ENCODE data around the gene PDCD5. TPM values are rescaled to one million over a fixed set of nuclear protein-coding genes. Genes with fewer than 3 reads are reported as not detected.
"Not testable (repeated sequence)": the region's sequence is repeated elsewhere in the genome, so short reads cannot be mapped to it uniquely, and the experiment has no call there.

Gene PDCD5, protein sequence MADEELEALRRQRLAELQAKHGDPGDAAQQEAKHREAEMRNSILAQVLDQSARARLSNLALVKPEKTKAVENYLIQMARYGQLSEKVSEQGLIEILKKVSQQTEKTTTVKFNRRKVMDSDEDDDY
- 154 TPM for polyA plus RNA-seq (2013, experiment 1 of 2; ENCODE audit: insufficient read length)
- 144 TPM for polyA plus RNA-seq (2013, experiment 2 of 2; ENCODE audit: insufficient read length)

DNA sequence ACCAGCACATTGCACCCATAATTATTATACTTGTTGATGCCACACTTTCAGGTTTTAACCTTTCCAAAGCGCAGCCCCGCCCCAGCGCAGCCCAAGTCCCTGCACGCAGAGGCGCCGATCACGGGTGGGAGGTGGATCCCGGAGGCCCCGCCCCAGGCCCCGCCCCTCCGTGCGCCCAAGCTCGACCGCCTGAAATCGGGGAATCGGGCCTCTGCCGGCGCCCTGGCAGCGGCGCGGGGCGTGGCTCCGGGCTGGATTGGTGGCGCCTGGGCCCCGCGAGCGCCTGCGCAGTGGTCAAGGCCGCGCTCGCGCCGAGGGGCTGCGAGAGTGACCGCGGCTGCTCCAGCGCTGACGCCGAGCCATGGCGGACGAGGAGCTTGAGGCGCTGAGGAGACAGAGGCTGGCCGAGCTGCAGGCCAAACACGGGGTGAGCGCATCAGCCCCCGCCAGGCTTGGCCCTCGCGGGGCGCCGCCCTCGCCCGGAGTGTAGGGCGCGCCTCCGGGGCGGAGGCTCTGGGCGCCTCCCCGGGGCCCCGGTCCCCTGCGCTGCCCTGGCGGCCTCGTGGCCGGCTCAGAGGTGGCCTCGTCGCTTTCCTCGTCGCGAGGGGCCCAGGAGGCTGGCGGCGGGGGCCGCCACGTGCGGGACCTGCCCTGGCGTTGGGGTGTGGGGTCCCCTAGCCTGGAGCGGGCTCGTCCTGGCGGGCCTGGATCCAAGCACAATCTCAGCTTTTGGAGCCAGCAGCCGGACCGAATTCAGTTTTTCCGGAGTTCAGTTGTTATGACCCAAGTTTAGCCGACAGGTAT lies at the start of gene PDCD5:
TSS of gene PDCD5 (plus strand) at position 290 of the 804 bp plus-strand sequence. CDS start at position 362, 72 bp downstream.
- peak; percentile 93 for DNase-seq

DNA sequence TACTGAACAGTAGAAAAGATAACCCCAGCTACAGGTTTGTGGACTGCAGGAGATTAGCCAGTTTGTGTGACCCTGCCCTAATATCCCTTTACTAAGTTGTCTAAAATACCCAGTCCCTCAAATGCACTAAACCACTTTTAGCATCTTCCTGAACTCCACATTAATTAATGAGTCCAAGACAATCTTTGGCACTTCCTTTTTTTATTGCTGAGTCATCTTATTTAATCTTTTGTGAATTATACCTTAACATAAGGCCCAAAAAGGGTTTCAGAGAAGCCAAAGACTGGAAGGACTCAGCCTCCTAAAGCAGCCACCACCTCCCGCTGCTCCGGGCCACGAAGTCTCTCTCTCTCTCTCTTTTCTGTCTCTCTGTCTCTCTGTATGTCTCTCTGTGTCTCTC lies 48.8 kb upstream of the PDCD5 start:
- no peak for DNase-seq

DNA sequence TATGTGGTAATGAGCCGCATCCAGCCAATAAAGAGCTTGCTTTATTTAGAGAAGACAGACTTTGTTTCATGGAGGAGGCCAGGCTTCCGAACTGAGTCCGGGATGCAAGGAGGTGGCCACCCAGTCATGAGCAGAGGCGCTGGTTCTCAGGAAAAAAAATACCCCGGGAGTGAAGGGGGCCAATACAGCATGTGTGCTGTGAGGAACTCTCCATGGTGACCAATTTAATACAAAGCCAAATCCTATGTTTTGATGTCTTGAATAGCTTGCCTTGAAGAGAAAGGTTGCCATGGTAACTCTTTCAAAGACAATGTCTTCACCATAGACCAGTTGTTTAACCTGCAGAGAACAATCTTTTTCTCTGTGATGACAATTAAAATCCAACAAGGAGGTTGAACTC lies 43.4 kb upstream of the PDCD5 start:
- DNase-seq: no peak

DNA sequence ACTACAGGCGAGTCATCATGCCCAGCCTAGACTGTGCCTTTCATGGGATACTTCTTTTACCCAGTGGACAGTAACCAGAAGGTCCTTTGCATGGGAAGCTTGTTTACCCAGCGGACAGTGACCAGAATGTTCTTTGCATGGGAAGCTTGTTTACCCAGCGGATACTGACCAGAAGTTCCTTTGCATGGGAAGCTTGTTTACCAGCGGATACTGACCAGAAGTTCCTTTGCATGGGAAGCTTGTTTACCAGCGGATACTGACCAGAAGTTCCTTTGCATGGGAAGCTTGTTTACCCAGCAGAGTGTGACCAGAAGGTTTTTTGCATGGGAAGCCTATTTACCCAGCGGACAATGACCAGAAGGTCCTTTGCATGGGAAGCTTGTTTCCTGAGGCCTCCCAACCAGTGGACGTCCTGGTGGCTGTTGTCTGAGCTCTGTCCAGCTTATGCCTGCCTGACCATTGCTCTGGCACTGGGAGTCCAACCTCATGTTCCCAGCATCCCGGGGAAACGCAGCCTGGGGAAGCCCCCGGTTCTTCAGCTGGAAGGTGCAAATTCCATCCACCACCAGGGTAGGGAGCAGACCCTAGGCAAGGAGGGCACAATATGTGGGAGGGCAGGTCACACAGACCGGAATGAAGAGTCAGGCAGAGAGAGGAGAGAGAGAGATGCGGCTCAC lies 41.6 kb upstream of the PDCD5 start:
- DNase-seq: no peak

DNA sequence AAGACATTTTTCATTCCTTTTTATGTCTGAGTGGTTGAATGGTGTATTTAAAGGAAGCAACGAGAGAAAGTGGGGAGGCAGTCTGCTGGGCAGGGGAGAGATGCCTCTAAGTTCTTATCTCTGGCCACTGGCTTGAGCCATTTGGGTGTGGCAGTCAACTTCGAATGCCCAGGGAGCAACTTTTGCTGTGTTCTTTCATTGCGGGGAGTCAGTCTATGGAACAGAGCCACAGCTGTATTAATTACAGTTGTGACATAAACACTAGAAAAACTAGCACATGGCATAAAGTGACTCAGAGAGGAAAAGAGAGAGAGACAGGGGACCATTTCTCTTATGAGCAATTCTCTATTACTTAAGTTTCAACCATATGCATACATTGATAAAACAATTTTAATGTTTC lies 40.4 kb upstream of the PDCD5 start:
- DNase-seq: no peak

DNA sequence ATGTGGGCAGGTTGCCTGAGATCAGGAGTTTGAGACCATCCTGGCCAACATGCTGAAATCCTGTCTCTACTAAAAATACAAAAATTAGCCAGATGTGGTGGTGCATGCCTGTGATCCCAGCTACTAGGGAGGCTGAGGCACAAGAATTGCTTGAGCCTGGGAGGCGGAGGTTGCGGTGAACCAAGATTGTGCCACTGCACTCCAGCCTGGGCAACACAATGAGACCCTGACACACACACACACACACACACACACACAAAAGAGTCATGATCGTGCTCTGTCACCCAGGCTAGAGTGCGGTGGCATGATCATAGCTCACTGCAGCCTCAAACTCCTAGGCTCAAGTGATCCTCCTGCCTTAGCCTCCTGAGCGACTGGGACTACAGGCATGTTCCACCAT lies 39.6 kb upstream of the PDCD5 start:
- not testable (repeated sequence) for DNase-seq

DNA sequence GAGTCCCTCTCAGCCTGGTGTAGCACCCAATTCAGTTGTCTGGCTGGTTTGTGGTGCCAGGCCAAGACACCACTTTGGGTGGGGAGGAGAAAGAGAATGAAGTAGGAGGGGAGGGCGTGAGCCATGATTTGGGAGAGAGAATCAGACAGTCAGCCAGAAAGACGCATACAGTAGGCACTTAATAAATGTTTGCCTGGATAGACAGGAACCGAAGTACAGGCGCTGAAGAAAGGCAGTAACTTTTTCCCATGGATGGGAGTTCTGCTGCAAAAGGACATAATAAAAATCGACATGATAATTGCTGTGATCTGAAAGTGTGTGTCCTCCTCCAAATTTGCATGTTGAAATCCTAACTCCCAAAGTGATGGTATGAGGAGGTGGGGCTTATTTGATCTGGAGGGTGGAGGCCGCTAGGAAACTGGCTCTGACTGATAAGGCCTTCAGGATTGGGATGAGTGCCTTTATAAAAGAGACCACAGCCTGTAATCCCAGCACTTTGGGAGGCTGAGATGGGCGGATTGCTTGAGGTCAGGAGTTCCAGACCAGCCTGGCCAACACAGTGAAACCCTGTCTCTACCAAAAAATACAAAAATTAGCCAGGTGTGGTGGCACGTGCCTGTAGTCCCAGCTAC lies 38.4 kb upstream of the PDCD5 start:
- DNase-seq: no peak

DNA sequence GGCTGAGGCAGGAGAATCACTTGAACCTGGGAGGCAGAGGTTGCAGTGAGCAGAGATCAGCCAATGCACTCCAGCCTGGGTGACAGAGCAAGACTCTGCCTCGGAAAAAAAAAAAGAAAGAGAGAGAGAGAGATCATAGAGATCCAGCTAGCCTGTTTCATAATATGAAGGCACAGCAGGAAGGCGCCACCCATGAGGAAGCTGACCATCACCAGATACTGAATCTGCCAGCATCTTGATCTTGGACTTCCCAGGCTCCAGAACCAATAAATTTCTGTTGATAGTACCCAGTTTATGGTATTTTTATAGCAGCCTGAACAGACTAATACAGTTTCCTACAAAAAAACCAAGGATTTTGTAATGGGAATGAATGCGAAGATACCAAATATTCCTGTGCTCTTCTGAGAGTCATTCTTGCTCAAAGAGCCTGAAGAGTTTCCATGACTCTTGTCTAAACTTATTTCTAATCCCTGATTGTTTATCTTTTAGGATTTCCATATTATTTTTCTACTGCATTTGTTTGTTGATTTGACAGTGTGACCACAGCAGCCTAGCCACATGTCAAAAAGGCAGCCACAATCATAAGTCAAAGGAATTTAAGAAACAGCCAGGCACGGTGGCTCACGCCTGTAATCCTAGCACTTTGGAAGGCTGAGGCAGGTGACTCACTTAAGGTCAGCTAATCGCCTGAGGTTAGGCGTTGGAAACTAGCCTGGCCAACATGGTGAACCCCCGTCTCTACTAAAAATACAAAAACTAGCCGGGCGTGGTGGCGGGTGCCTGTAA lies 37.7 kb upstream of the PDCD5 start:
- DNase-seq: no peak

DNA sequence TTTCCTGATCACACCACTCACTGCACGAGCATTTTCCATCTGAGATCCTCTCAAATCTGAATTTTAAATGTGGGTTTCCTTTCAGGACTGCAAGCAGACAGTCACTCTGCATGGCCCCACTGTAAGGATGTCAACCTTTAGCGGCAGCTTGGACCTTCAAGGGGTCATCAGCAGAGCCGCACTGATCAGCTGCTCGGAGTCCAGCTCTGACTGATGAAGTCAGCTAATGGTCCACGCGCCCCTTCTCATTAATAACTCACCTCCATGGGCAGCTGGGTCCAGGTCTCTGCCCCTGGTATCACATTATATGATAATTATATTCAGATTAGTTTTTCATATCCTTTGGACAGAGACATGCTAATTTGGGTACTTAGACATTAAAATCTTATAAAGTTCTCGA lies 36.1 kb upstream of the PDCD5 start:
- DNase-seq: no peak

DNA sequence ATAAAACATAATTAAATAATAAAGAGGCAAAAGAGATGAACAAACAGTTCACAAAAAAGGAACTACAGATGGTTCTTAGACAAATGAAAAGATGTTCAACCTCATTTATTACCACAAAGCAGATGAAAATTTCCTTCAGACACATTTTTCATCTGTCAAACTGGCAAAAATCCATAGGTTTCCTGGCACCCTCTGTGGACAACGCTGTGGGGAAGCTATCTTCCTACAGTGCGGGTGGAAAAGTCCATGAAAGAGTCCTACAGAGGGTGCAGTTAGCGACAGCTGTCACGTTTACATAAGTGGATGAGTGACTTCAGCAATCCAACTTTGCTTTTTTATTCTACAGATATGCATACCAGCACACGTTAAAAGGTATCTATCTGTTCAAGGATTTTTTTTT lies 30.3 kb upstream of the PDCD5 start:
- no peak for DNase-seq

DNA sequence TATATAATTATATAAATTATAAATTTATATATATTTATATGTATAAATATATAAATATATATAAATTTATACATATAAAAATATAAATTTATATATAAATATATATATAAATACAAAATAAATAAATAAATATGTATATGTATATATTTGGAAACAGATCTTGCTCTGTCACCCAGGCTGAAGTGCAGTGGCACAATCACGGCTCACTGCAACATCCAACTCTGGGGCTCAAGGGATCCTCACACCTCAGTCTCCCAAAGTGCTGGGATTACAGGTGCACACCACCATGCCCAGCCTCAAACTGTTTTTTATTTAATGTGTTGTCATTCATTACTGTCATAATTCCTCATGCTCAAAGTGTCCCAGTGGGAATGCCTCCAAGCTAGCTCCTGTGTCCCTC lies 25.2 kb upstream of the PDCD5 start:
- no peak for DNase-seq

DNA sequence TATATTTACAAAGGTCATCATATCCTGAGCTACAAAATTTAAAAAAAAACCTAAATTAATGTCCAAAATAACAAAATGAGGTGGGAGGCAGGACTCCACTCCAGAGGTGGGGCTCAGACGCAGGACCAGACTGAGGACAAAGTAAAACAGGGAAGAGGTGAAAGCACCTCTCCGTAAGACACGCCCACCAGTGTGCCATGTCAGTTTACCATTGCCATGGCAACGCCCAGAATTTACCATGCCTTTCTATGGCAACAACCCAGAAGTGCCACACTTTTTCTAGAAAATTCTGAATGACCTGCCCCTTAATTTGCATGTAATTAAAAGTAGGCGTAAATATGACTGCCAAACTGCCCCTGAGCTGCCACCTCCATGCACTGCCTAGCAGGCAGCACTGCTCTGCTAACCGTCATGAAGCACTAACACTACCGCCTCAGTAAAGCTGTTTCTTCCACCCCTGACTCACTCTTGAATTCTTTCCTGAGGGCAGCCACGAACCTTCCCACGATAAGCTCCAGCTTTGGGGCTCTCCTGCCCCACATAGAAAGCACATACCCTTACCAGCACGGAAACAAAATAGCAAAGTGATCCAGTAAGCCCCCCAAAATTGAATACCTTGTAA lies 22.3 kb upstream of the PDCD5 start:
- DNase-seq: no peak

DNA sequence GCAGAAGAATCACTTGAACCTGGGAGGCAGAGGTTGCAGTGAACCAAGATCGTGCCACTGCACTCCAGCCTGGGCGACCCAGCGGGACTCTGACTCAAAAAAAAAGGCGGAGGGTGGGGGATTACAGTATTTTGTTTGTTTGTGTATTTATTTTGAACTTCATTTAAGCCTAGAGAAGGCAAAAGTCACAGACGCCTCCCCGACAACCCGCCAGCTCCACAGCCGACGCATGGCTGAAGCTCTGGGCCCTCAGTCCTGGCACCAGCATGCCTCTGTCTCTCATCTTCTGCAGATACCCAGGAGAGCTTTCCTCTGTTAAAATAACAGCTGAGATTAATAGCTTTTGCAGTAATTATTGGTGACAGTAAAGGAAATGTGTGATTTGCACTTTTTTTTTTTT lies 17.2 kb upstream of the PDCD5 start:
- DNase-seq: no peak

DNA sequence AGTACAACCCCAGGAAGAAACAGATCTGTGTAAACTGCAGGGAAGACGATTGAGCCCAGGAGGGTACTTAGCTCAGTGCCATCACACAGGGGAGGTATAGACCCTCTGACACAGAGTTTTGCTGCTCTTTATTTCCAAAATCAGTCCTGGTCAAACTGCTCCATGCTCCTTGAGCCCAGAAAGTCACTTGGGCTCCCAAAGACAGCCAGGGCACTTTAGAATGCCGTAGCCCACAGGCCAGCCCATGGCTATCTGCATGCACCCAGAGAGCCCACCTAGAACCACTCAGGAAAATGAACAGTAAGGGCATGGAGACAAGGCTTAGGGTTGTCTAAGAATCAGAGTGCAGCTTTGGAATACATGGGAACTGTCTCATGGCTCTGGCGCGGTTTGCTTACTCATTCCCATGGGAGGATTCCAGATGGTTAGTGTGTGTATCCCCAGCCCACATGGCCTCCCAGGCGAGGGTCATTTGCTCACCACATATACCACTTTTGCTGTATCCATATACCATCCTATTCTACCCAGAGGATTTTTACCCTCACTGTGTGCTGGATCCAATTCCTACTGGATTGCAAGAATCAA lies 14.7 kb upstream of the PDCD5 start:
- peak; percentile 48 for DNase-seq

DNA sequence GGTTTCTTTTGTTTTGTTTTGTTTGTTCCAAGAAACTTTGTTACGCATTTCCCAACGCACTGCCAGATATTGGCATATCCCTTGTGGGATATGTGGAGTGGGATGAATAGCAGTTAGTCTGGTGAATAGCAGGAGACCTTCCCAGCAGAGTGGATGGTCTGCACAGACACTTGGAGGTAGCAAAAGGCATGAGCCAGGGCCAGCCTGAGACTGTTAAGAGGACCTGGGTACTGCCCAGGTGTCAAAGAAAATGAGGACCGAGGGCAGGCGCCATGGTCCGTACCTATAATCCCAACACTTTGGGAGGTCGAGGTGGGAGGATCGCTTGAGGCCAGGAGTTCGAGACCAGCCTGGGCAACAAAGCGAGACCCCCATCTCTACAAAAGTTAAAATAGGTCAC lies 13.5 kb upstream of the PDCD5 start:
- no peak for DNase-seq

DNA sequence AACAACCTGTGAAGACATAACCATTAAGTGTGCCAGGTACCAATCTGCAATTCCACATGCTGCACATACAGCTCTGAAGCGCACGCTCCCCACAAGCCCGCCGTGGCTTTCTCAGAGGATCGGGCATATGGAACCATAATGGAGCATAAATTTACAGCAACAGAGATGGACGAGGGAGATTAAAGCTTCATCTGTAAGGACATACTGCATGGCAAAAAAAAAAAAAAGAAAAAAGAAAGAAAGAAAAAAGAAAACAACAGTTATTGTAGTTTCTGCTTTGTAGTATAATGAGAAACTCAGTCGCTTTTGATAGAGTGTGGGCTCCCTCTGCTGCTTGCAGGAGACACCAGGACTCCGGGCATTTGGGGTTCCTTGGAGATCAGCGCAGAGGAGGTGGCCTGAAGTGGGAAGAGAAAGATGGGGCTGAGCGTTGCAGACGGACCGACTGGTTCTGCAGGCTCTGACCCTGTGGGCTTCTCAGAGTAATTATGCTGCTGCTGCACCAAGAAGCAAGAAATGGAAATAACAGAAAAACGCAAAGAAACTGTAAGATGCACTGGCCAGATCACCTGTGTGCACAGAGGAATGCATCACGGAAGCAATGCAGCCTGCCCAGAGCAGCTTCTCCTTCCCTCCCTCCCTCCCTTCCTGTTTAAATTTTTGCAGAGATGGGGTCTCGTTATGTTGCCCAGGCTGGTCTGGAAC lies 10.8 kb upstream of the PDCD5 start:
- peak; percentile 45 for DNase-seq

DNA sequence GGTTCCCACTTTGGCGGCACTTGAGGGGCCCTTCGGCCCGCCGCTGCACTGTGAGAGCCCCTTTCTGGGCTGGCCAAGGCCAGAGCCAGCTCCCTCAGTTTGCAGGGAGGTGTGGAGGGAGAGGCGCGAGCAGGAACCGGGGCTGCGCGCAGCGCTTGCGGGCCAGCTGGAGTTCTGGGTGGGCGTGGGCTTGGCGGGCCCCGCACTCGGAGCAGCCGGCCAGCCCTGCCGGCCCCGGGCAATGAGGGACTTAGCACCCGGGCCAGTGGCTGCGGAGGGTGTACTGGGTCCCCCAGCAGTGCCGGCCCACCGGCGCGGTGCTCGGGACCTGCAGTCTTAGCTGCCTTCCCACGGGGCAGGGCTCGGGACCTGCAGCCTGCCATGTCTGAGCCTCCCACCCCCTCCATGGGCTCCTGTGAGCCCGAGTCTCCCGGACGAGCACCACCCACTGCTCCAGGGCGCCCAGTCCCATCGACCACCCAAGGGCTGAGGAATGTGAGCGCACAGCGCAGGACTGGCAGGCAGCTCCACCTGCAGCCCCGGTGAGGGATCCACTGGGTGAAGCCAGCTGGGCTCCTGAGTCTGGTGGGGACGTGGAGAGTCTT lies 9.4 kb upstream of the PDCD5 start:
- DNase-seq: not testable (repeated sequence)

DNA sequence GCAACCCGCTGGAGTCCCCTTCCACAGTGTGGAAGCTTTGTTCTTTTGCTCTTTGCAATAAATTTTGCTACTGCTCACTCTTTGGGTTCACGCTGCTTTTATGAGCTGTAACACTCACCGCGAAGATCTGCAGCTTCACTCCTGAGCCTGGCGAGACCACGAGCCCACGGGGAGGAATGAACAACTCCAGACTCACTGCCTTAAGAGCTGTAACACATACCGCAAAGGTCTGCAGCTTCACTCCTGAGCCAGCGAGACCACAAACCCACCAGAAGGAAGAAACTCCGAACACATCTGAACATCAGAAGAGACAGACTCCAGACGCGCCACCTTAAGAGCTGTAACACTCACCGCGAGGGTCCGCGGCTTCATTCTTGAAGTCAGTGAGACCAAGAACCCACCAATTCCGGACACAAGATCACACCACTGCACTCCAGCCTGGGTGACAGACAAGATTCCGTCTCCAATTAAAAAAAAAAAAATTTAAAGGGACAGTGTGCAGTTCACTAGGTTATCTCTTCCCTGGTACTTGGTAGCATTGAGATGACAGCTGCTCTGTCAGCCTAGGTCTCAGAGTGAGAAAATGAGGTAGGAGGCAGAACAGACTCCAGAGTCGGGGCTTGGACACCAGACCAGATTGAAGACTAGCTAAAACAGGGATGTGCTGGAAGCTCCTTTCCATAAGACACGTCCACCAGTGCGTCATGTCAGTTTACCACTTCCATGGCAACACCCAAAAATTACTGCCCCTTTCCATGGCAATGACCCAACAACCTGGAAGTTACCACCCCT lies 8.1 kb upstream of the PDCD5 start:
- not testable (repeated sequence) for DNase-seq

DNA sequence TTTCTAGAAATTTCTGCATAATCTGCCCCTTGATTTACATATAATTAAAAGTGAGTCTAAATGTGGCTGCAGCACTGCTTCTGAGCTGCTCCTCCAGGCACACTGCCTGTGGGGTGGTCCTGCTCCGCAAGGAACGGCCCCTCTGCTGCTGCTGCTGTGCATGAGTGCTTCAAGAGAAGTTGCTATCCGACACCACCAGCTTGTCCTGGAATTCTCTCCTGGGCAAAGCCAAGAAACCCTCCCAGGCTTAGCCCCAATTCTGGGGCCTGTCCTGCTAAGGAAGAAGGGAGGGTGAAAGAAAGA lies 7.5 kb upstream of the PDCD5 start:
- DNase-seq: no peak

DNA sequence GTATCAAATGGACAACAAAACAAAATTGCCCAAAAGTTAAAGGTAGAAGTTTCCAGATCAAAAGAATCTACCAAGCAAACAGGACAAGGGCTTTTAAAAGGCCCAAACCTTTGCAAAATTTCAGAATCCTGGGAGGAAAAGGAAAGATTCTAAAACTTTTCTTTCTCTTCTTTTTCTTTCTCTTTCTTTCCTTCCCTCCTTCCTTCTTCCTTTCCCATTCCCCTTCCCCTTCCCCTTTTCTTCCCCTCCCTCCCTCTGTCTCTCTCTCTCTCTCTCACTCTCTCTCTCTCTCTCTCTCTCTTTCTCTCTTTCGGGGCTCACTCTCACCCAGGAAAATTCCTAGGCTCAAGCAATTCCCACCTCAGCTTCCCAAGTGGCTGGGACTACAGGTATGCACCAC lies 4.2 kb upstream of the PDCD5 start:
- DNase-seq: no peak

Measured in fibroblast of skin of abdomen (primary cell).